HS-5 (cell line): ENCODE measurements around the gene GLIS1.

Experiments
- DNase-seq: peaks from one replicate; pipeline ENCODE4 v3.0.0-alpha.2; 2012; ENCODE audit warnings: low read depth

Gene GLIS1

DNA sequence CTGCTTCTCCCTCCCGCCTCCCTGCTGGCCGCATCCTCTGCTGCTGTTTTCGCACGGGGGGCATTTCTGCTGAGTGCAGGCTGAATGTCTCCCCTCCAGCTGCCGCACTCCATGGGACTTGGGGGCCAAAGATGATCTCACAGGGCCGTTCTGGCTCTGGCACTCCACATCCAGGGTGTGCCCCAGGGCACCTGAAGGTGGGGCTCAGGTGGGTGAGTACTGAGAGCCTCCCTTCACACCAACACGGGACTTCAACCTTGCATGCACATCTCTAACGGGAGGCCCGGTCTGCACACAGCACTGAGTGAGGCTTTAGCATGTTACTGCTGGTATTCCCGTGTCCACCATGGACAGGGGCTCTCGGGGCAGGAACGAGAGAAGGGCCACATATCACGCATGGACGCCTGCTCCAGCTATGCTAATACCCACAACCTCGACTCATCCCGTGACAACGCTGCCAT lies 190.9 kb downstream of the GLIS1 start:
- no peak for DNase-seq

DNA sequence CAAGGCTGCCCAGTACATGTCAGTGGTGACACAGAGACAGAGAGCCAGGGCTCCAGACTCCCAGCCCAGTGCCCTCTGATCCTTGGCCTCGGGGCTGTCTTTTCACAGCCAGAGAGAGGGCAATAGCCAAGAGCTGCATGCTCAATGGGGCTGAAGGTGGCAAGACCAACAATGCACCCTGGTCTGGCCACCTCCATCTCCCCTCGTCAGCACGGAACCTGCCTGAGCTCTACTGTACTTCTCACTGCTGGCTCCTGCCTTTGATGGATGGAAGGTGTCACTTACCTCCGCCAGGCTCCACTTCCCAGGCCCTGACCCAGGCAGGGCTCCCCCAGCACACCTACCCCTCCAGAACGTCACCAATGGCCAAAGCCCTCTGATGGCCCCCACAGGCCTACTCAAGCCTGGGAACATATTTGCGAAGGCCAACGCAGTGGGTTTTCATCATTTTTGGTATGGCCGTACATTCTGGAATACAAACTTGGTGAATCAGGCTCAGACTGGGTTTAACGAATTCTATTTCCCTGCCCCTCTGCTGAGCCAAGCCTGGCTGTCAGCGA lies 191.7 kb downstream of the GLIS1 start:
- DNase-seq, result no peak

DNA sequence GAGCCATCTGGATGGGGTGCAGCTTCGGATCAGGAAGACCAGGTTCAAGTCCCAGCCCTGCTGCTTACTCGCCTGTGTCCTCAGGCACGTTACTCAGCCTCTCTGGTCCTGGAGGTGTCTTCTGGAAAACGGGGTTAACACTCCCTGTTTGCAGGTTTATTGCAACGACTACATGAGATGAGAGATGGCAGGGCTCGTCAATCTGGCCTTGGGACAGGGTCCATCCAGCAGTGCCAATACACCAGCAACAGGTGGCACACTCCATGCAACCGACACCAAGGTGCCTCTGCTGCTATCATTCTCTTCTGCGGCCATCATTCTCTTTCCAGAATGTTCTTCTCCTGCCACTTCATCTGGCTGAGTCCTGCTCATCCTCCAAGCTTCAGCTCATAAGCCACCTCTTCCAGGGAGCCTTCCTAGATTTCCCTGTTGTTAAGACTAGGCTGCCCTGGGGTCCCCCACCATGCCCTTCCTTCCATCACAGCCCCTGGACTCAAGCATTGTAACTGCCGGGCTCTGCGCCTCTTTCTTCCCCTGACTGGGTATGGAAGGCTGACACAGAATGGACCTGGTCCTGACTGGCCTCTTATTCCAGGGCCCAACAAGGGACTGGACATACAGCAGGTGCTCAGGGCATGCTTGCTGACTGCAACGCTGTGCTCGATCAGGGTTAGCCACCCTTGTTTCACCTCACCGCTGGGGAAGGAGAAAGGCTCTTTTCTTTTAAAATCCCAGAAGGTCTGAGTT lies 192.4 kb downstream of the GLIS1 start:
- no peak for DNase-seq

DNA sequence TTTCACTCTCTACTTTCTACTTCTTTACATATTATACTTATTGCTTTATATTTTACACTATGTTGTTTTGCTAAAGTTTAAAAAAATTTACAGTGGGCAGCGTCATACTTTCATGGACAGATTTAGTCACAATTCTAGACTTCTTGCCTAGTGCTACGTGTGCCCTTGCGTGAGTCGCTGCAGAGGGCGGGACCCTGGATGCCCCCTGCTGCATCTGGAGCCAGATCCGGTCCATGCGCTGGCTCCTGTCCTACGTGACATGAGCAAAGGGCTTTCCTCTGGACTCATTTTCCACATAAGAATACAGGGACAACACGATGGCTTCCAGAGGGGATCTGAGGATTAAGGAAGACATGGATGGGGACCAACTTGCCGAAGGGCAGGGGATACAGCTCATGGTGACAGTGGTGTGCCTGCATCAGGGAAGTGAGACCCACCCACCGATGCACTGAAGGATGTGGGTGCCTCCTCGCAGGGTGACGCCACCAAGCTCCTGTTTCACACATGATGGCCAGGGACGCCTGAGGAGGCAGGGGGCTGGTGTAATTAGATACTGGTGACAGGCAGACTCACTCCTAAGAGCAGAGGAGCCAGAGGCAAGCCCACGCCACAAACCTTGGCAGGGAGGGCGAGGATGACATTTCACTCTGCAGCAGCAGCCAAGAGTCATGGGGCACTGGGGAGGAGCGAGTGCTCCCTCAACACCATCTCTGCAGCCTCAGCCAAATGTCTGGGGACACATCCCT lies 193.1 kb downstream of the GLIS1 start:
- DNase-seq, result no peak

DNA sequence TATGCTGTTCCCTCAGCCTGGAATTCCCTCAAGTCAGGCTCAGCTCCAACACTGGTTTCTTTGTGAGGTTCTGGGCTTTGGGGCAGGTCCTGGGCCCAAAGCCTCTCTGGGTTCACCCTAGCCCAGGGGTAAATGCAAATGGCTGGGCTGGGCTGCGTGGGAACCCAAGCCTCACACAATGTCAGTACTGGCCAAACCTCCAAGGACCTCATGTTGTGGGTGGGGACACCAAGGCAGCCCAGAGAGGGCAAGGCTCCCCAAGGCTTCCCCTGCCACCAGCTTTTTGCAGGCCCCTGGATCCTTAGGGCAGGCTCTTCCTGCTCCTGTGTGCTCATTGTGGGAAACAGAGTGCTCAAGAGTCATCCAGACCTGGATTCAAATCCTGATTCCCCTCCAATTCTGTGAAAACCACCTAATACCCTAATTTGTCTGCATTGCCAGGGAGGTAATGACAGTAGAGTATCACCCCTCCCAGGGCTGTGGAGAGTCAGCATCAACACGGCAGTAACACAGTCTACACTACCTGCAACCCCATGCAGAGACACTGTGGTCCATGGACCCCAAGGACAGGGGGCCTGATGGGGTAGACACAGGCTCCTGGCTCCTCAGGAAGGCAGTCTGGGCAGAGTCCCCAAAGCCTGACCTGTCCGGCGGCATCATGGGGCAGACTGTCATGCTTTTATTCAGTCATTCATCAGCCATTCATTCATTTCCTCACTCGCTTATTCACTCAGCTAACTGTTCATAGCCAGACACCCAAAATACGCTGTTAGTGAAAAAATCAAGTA lies 194.0 kb downstream of the GLIS1 start:
- DNase-seq, result no peak

DNA sequence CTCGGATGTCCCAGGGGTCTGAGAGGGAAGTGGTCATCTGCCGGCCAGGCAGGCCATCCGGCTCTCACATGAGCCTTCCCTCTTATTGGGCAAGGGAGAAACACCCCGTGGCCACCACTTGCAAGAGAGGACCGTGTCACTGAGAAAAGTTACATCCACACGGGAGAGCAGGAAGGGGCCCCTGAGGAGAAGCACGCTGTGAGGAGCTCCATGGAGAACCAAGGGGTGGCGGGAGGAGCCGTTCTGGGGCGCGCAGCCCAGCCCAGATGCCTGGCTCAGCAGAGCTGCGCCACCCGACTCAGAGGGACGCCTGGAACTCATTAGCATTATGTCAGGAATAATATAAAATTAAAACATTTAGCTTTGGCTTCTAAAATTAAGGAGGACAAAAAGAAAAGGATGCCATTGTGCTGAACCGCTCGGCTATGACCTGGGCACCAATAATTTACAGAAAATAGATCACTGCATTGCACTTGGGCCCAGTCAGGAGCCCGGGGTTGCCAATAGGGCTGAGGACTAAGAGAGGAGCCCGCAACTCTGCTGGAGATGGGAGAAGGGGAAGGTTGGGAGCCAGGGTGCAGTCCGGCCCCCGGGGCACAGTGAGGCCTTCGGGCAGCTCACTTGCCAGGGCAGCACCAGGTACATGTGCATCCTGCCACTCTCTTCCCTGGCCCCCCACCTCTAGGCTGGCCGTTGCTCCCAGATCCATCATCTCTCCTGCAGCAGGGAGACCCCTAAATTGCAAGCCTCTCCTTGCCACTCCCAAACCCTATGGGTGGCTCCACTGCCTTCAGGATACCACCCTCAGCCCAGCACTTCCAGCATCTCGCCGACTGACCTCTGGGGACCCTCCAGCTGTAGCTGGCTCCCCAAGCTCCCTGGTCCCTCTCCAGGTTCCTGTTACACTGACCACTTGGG lies 194.9 kb downstream of the GLIS1 start:
- DNase-seq, result no peak

DNA sequence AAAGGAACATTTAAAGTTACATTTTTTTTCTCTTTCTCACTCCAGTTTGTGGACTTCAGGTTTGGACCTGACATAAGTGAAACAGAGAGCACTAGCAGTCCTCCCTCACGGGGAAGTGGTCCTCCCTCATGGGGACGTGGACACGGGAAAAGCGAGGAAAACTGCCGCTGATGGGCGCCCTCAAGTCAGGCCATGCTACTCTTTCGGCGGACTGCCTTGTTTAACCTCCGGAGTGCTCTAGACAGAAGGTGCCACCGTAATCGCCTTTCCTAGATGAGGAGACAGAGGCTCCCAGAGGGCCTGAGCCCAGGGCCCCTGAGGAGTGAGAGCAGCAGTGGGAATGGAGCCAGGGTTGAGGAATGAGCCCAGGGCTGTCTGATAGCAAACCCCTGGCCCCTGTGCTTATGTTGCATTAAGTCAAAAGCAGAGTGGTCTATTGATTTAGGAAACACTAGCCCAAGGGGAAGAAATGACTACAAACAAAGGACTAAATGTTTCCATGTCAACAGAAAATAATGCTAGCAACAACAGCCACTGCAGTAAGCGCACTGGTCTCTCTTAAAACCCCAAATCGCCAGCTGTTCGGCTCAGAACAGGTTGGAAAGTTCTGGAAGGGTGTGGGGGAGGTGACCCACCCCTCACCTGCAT lies 195.7 kb downstream of the GLIS1 start:
- DNase-seq, result no peak

DNA sequence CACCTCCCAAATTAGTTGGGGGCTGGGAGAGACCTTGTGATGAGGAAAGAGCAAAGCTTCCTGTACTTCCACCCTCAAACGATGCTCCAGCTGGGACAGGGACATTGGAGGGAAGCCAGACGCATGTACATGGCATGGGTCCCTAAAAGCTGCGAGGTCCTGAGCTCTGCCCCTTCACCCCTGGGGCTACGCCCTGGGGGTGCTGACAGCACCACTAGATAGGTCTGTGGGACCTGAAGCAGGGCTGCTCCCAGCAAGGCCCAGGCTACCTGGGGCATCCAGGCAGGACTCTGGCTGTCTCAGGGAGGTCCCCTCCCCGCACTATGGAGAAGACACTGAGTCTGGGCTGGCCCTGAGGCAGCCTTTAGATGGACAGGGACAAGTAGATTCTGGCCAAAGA lies 196.4 kb downstream of the GLIS1 start:
- DNase-seq, result no peak

DNA sequence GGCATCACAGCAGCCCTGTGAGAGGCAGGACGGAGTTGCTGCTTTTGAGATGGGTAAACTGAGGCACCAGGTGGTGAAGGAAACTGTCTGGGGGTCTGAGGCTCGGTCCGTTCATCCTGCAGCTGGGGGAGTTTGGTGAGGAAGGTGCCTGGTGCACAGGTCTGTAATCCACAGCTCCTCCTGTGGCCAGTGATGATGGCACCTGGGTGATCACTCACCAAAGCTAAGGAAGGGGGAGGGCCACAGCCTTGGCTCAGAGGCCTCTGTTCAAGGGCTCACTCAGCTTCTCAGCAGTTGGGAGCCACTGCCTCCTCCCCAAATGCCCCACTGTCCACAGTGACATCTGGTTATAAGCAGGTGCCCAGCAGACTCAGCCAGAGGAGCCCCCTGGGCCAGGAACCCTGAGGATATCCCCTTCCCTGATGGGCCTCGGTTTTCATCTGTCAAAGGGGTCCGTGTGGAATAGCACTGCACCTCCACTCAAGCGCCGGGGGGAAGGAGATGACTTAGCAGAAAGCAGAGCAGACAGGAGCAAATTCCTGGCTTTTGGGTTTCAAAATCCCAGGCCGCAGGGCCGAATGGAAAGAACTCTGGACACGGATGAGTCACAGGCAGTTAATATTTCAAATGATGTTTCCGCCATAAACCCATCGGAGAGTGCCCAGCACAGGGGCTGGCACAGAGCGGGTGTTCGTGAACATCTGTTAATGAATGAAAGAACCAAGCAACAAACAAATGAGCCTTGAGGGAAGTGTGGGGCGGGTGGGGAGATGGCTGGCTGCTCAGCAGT lies 197.0 kb downstream of the GLIS1 start:
- DNase-seq, result peak; percentile 81

DNA sequence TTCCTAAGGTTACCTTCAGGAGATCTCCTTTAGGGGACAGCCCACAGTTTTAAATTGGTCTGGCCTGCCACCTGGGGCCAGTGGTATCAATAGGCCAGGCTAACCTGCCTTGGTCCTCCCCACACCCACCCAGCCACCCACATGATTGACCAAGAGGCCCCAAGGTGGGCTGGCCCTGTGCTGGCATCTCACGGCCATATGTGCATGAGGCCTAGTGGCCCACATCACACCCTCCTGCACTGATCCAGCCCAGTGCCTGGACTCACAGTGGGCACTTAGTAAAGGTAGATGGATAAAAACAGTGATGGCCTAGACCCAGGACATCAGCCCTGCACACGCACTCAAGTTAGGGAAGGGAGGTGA lies 197.7 kb downstream of the GLIS1 start:
- no peak for DNase-seq

DNA sequence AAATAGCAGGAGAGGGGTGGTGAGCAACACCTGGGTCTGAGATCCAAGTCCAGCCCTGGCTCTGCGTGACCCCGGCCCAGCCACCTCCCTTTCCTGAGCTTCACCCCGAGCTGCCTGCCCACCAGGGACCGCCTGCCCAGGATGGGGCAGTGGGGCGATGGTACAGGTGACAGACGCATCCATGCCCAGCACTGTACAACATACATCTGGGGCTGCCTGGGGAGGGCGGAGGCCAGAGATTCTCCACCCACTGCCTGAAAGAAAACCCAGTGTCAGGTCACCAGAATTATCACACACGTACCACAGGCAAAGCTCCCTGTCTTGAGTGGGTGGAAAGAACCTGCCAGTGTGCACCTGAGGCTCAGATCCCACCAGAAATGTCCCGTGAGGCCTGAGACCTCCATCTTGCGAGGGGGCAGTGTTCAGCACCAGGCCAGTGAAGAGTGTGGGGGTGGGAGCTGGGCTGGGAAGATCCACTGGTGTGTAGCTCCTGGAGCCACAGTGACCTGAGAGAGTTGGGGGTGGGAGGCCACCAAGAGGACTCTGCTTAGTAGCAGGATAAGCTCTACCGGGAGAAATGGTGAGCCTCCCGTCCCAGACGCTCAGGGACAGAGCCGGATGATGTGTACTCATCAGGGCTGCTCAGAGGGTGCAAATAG lies 198.2 kb downstream of the GLIS1 start:
- DNase-seq, result no peak

DNA sequence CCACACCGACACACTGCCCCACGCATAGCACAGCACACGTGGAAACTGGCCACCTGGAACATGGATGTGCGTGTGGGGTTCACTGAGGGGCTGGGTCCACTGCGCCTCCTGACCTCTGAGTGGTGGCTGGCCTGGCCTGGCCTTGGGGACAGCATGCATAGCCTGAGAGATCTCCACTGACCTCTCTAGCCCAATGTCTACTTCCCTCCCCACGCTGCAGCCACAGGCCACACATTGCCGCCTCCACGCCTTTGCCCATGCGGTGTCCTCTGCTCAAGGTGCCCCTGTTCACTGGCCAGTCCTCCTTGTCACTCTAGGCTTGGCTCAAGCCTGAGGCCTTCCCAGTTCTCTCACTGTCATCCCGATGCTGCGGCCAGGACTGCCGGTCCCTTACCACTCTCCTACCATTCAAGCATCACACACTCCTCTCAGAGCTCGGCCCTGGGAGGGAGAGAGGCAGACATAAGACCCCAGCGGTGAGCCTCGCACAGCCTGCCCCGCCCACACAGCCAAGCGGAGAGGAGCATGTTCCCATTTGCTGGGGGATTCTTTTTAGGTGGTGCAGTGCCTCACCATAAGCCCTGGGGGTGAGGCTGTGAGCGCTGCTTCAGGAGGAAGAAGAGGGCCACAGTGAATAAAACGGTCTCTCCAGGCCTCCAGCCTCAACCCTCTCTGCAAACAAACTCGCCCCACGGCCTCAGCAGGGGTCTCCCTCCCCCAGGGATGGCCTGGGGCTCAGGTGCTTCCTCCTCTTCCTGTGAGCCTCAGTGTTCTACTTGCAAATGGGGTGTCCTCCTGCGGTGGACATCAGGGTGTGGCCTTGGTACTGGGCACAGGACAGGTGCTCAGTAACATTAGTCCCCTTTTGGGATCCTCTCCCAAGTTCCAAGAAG lies 199.0 kb downstream of the GLIS1 start:
- DNase-seq, result no peak

DNA sequence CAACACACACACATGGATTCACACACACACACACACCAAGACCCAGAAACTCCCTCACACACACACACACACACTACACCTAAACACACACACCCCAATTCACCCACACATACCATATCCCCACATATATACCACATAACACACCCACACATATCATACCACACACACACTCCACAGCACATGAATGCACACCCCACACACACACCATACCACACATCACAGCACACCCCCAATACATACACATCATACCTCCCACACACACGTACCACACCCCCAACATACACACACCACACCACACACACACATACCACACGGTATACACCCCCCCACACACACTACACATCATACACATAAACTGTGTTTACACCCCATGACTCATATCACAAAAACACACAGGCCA lies 199.7 kb downstream of the GLIS1 start:
- no peak for DNase-seq

DNA sequence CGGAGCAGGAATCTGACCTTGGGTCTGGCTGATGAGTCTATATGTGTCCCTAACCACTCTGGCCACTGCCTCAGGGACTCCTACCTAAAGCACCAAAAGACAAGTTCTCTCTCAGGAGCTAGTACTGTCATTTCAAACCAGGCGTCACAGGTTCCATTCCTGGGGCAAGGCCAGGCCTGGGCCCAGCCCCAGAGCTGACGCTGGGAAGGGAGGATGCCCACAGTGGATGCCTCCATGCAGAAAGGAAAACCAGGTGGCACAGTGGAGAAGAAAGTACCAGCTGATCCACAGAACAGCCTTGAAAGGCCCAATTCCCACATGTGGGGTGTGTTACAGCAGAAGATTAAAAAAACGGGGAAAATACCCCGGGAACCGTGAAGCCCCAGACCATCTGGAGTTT lies 202.4 kb downstream of the GLIS1 start:
- DNase-seq, result no peak

DNA sequence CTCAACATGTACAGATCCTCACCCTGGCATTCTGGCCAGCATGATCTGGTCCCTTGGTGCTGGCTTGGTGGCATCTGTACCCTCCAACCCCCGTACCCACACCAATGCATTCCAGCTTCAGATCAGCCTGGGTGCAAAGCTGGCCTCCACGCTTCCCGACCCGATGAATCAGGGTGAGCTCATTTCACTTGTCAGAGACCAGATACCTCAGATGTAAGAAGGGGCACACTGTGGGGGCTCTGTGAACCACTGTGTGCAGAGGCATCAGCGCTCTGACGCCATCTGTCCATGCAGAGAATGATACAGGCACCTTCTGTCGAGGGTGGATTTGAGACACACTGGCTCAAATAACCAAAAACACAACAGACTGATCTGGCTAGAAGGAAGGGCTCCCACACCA lies 203.1 kb downstream of the GLIS1 start:
- DNase-seq, result peak; percentile 8

DNA sequence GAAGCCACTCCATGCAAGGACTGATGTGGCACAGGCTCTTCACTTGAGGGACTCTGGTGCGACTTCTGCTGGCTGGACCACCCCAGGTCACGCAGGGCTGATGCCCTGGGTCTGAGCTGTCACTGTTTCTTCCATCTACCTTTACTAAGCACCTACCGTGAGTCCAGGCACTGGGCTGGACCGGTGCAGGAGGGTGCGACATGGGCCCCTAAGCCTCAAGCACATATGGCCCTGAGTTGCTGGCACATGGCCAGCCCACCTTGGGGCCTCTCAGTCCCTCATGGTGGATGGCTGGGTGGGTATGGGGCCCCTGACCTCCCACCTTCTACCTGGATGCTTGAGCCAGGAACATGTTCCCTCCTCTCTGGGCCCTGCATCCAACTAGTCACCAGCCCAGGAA lies 203.7 kb downstream of the GLIS1 start:
- DNase-seq, result no peak

DNA sequence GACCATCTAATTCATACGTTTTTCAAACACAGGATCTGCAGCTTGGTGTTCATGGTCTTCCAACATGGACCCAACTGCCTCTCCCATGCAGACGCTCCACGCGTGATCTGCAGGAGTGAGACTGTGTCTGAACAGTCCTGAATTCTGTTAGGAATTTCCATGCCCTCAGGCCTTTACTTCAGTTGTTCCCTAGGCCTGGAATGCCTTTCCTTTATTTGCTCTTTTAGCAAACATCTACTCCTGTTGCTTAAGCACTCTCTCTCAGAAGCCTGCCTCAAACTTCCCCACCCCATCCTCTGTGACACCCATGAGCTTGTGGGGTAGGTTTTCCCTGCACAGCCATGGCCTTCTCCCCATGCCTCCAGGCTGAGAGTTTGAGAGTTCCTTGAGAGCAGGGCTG lies 206.1 kb downstream of the GLIS1 start:
- no peak for DNase-seq

DNA sequence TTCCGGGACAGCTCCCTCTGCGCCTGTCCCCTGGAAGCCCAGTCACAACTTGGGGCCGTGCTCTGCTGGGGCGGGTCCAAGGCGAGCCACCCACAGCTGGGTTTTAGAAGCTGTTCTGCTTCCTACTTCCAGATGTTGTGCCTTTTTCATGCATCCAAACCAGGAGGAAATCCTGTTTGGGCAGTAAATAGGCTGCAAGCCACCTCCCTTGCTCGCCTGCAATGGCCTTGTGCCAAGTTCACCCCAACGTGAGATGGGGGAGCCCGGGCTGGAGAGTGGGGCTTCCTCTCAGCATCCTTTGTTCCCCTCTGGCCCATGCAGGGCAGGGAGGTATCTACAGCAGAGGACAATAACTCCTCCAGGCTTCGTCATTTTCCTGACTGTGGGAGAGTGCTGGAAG lies 206.6 kb downstream of the GLIS1 start:
- DNase-seq, result no peak

DNA sequence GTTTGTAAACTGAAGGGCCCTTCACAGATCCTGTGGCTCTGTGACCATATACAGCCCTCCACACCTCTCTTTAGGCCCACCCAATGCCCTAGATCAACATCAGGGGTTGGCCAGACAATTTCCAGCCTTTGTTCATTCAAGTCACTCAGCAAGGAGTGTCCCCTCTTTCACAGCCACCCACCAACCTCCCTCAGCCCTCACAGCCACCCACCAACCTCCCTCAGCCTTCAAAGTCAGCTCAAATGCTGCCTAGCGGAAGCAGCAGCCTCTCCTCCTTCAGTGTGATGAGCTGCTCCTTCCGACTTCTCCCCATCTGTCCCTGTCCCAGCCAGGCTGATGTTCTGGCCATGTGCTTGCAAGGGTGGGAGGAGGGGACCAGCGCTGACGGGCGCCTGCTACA lies 208.4 kb downstream of the GLIS1 start:
- DNase-seq, result no peak
